ENCODE measurements around the gene TMEM88. TPM values are rescaled to one million over a fixed set of nuclear protein-coding genes. Genes with fewer than 3 reads are reported as not detected.

TMEM88 gene
- total and polyA plus RNA-seq, 2 donors (not counting 1 experiment from before 2014, with no cell fraction given): 5.1 to 9.5 TPM

DNA sequence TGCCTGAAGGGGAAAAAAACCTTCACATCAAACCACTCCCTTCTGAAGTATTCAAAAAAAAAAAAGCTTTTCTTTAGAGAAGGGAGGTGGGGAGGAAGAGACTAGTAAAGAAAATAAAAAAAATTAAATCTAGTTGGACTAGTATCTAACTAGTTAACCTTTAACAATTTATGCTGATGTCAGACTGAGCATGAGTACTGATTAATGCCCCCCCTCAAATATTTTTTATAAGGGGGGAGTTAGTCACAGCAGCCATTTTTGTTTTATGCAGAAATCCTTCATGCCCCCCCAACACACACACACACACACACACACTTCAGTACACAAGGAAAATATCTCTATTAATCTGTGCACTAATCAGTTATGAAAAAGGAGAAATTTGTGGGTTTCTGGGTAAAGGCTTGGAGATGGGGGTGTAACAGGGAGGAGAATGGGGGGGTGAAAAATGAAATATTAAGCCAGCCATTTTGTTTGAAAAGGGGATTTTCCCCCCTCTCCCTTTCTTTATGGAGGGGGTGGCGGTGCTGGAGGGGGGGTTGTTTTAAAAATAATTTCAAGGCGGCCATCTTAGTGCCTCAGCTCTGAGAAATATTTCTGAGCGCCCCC, 29.0 kb downstream of the TMEM88 start:
- Mint-ChIP-seq H3K27me3 (no peaks in the 10 kb centered on the region), H3K9me3 (ENCODE audit: insufficient read depth) (no peaks in the 10 kb centered on the region), H3K4me1 (peaks cover 3% of the 10 kb centered on the region), H3K4me3 (peak overlapping the region; percentile 70), H3K27ac (peak overlapping the region; percentile 50)
- ChIA-PET CTCF (interaction anchor here (1.0 to 1.1 kb wide), 3 partner anchors 21 to 106 kb away, joined by 3 read pairs; partner anchors contain the start of gene NAA38), POLR2A (interaction anchor here (1.3 to 1.4 kb wide), 2 partner anchors 14 to 48 kb away, joined by 3 read pairs; partner anchors contain the start of genes CNTROB and TRAPPC1)
- Histone ChIP-seq H3K36me3 (replicated peaks in 1 of 2; ENCODE audit: control extremely low read depth in 1 of 2, control insufficient read depth in 1 of 2, extremely low read depth in 1 of 2, insufficient read depth in 2 of 2, low read length in 1 of 2) (no peaks in the 10 kb centered on the region), H3K27ac (ENCODE audit: low read length in 2 of 2) (no peak overlapping the region), H3K4me3 (ENCODE audit: control extremely low read depth in 1 of 5, extremely low read depth in 1 of 5, insufficient read depth in 1 of 5, low read depth in 2 of 5, low read length in 4 of 5) (peak overlapping the region in 3 of 5 experiments; percentile 11 to 31 (median 21)), H3K9me3 (ENCODE audit: control extremely low read depth in 1 of 3, control insufficient read depth in 2 of 3, insufficient read depth in 1 of 3, low read length in 2 of 3) (no peaks in the 10 kb centered on the region), H3K79me2 (ENCODE audit: control insufficient read depth, insufficient read depth, low read length) (peaks cover 20% of the 10 kb centered on the region), H2AFZ (ENCODE audit: insufficient read depth, low read depth, low read length, poor library complexity, severe bottlenecking) (peak overlapping the region; percentile 43), H3K4me2 (replicated peaks; ENCODE audit: low read depth, low read length, poor library complexity, severe bottlenecking) (peak overlapping the region; percentile 47), H3K9ac (ENCODE audit: low read length) (peak overlapping the region; percentile 4), H3K27me3 (replicated peaks in 1 of 4; ENCODE audit: control extremely low read depth in 1 of 4, control insufficient read depth in 3 of 4, insufficient read depth in 4 of 4, low read length in 3 of 4) (no peaks in the 10 kb centered on the region), H3K4me1 (ENCODE audit: control insufficient read depth in 2 of 2, insufficient read depth in 2 of 2, low read length in 2 of 2) (peaks cover 41 to 54% of the 10 kb centered on the region in 2 donors), H4K20me1 (ENCODE audit: control insufficient read depth, insufficient read depth, low read length, poor library complexity, severe bottlenecking) (no peaks in the 10 kb centered on the region)
- ATAC-seq (ENCODE audit: low read depth): no peak
- WGBS (ENCODE audit: insufficient coverage): no CpG with 5 or more reads among the region's 3 CpGs
- intact Hi-C loops (cut with micrococcal nuclease): loop anchor here (10.0 kb wide), 1 partner anchor 139 kb away; no protein-coding TSS in a partner anchor
- DNase-seq: peak; percentile 69
- TF ChIP-seq, protein P1, sequence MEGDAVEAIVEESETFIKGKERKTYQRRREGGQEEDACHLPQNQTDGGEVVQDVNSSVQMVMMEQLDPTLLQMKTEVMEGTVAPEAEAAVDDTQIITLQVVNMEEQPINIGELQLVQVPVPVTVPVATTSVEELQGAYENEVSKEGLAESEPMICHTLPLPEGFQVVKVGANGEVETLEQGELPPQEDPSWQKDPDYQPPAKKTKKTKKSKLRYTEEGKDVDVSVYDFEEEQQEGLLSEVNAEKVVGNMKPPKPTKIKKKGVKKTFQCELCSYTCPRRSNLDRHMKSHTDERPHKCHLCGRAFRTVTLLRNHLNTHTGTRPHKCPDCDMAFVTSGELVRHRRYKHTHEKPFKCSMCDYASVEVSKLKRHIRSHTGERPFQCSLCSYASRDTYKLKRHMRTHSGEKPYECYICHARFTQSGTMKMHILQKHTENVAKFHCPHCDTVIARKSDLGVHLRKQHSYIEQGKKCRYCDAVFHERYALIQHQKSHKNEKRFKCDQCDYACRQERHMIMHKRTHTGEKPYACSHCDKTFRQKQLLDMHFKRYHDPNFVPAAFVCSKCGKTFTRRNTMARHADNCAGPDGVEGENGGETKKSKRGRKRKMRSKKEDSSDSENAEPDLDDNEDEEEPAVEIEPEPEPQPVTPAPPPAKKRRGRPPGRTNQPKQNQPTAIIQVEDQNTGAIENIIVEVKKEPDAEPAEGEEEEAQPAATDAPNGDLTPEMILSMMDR (IDR thresholded peaks at IDR 0.05): no peak
- no peak for TF ChIP-seq EZH2 (IDR thresholded peaks at IDR 0.05; ENCODE audit: borderline replicate concordance, insufficient read depth, low read depth, low read length, poor library complexity, severe bottlenecking)
